ENCODE data around the gene LRRN4.

DNA sequence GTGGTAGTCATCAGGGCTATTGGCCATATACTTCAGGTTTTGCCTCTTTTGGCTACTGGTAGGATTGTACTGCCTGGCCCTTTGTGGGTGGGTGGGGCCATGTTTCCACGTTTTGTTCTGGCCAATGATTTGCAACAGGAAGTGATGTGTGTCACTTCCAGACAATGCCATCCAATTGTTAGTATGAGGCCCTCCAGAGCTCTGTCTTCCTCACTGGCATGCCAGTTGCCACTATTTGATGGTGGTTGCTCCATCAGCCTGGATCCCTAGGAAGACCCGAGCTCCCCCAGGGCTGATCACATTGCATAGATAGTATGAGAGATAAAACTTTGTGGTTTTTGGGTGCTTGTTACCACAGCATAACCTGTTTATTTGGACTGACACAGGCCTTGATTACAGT is 7.7 kb upstream of the LRRN4 start:
- TF ChIP-seq SIN3A (IDR thresholded peaks at IDR 0.05; ENCODE audit: borderline replicate concordance, insufficient read depth, low read depth, low read length), result no peak
- TF ChIP-seq, protein P1, sequence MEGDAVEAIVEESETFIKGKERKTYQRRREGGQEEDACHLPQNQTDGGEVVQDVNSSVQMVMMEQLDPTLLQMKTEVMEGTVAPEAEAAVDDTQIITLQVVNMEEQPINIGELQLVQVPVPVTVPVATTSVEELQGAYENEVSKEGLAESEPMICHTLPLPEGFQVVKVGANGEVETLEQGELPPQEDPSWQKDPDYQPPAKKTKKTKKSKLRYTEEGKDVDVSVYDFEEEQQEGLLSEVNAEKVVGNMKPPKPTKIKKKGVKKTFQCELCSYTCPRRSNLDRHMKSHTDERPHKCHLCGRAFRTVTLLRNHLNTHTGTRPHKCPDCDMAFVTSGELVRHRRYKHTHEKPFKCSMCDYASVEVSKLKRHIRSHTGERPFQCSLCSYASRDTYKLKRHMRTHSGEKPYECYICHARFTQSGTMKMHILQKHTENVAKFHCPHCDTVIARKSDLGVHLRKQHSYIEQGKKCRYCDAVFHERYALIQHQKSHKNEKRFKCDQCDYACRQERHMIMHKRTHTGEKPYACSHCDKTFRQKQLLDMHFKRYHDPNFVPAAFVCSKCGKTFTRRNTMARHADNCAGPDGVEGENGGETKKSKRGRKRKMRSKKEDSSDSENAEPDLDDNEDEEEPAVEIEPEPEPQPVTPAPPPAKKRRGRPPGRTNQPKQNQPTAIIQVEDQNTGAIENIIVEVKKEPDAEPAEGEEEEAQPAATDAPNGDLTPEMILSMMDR (IDR thresholded peaks at IDR 0.05), result no peak

Data from Panc1 (cell line).